HEK293 (cell line): ENCODE results near the gene TMPRSS6.

ENCODE experiments used
- BCL11A ChIP-seq: fragments of 450-650 bp; formaldehyde crosslinking; IDR thresholded peaks from 2 replicates; pipeline ENCODE4 v1.5.1; 2016; ENCODE audit warnings: low read depth, missing biosample characterization, missing genetic modification characterization
- CTCF ChIP-seq: fragments of 450-650 bp; formaldehyde crosslinking; IDR thresholded peaks from 2 replicates; pipeline ENCODE4 v1.5.1; 2016; ENCODE audit warnings: missing biosample characterization, missing genetic modification characterization
- PRDM1 ChIP-seq: fragments of 450-650 bp; formaldehyde crosslinking; IDR thresholded peaks from 2 replicates; pipeline ENCODE4; 2016; ENCODE audit warnings: missing biosample characterization, missing genetic modification characterization
- PRDM4 ChIP-seq: fragments of 450-650 bp; formaldehyde crosslinking; IDR thresholded peaks from 2 replicates; pipeline ENCODE4 v1.5.1; 2017; ENCODE audit warnings: missing biosample characterization, missing genetic modification characterization
- REST ChIP-seq: fragments of 450-650 bp; formaldehyde crosslinking; IDR thresholded peaks from 2 replicates; pipeline ENCODE4 v1.5.1; 2016; ENCODE audit warnings: missing biosample characterization, missing genetic modification characterization
- SP2 ChIP-seq: fragments of 450-650 bp; formaldehyde crosslinking; IDR thresholded peaks from 2 replicates; pipeline ENCODE4 v1.5.1; 2016; ENCODE audit warnings: missing biosample characterization, missing genetic modification characterization
- ZFP69B ChIP-seq: fragments of 450-650 bp; formaldehyde crosslinking; IDR thresholded peaks from 2 replicates; pipeline ENCODE4 v1.5.1; 2016; ENCODE audit warnings: missing biosample characterization, missing genetic modification characterization
- ZNF274 ChIP-seq, 2 experiments: fragments of 200-500 bp in 1 of 2; fragments of 450-650 bp in 1 of 2; sonication (Bioruptor generic) in 1 of 2; formaldehyde crosslinking in 1 of 2; IDR thresholded peaks; 2 replicates each; pipeline versions ENCODE4 v1.5.1 to v1.6.1; 2014 to 2016; ENCODE audit warnings: borderline replicate concordance in 1 of 2, inconsistent platforms in 1 of 2, low read length in 1 of 2, missing biosample characterization in 1 of 2, missing genetic modification characterization in 1 of 2
- ZNF830 ChIP-seq: fragments of 450-650 bp; IDR thresholded peaks from 2 replicates; pipeline ENCODE4 v1.5.0; 2018; ENCODE audit warnings: missing biosample characterization, missing genetic modification characterization, low read depth, mild to moderate bottlenecking, moderate library complexity

GRCh38 chr22:37020192-37020479 lies 89.4 kb downstream of the TMPRSS6 start:
- TF ChIP-seq ZNF830 (tag by site-specific recombination) (no peak), BCL11A (no peak), CTCF (tag by site-specific recombination) (no peak), PRDM1 (tag by site-specific recombination) (no peak), REST (tag by site-specific recombination) (no peak), PRDM4 (tag by site-specific recombination) (no peak), ZFP69B (no peak), SP2 (tag by site-specific recombination) (no peak), ZNF274 (IDR thresholded peaks at IDR 0.05; ENCODE audit: low read length) (no peak), ZNF274 (tag by site-specific recombination; IDR thresholded peaks at IDR 0.05; ENCODE audit: borderline replicate concordance) (no peak)
